GM23248 (cell line): ENCODE results near the gene RAD51C.

Source experiments
- EZH2 ChIP-seq: fragments of 200-600 bp; sonication (generic); IDR thresholded peaks from 2 replicates; pipeline ENCODE4 v1.6.1; 2018; ENCODE audit warnings: antibody characterized with exemption, mild to moderate bottlenecking; ENCODE audit not compliant: insufficient read depth, poor library complexity, severe bottlenecking
- EZH2phosphoT487 ChIP-seq: fragments of 200-600 bp; sonication (generic); IDR thresholded peaks from 2 replicates; pipeline ENCODE4 v1.6.1; 2018; ENCODE audit warnings: antibody characterized with exemption, moderate library complexity, mild to moderate bottlenecking, low read depth; ENCODE audit not compliant: insufficient read depth

- TF ChIP-seq EZH2phosphoT487 (no peak), EZH2 (no peak)
These were observed 26.2 kb upstream of the RAD51C start for GRCh38 chr17:58665946-58666857.
